ENCODE data around the gene CDIPT.
"Not testable (repeated sequence)": the region's sequence is repeated elsewhere in the genome, so short reads cannot be mapped to it uniquely, and the experiment has no call there.

CDIPT gene
- 75.6 to 87.1 (median 83.7) reads per million in 4 experiments for total RNA-seq

GRCh38 chr16:29862884-29863668 lies at the start of gene CDIPT:
Gene CDIPT (minus strand): TSS chr16:29863226. CDS start chr16:29862857, 369 bp downstream.
- peak; percentile 85 for DNase-seq

GRCh38 chr16:29912087-29912486 lies 49.1 kb upstream of the CDIPT start:
- DNase-seq: no peak

- DNase-seq: no peak
Measured at GRCh38 chr16:29911676-29912010, 48.6 kb upstream of the CDIPT start.

- no peak for DNase-seq
Measured at GRCh38 chr16:29910819-29911675, 48.0 kb upstream of the CDIPT start.

- DNase-seq: not testable (repeated sequence)
Measured at GRCh38 chr16:29909851-29910250, 46.8 kb upstream of the CDIPT start.

- no peak for DNase-seq
Measured at GRCh38 chr16:29909391-29909790, 46.4 kb upstream of the CDIPT start.

- DNase-seq: no peak
Measured at GRCh38 chr16:29908719-29909220, 45.7 kb upstream of the CDIPT start.

GRCh38 chr16:29907973-29908372 lies 44.9 kb upstream of the CDIPT start:
- no peak for DNase-seq

GRCh38 chr16:29906520-29907244 lies 43.7 kb upstream of the CDIPT start:
- no peak for DNase-seq

GRCh38 chr16:29905668-29906067 lies 42.6 kb upstream of the CDIPT start:
- DNase-seq: no peak

GRCh38 chr16:29904947-29905346 lies 41.9 kb upstream of the CDIPT start:
- no peak for DNase-seq

- no peak for DNase-seq
Measured at GRCh38 chr16:29903590-29903989, 40.6 kb upstream of the CDIPT start.

GRCh38 chr16:29901607-29901945 lies 38.5 kb upstream of the CDIPT start:
- no peak for DNase-seq

GRCh38 chr16:29900888-29901606 lies 38.0 kb upstream of the CDIPT start:
- DNase-seq: no peak

- peak; percentile 67 for DNase-seq
Measured at GRCh38 chr16:29900102-29900887, 37.3 kb upstream of the CDIPT start, which contains the start of gene ASPHD1. Gene ASPHD1 (plus strand): TSS chr16:29900488. CDS start chr16:29900972, 484 bp downstream.

GRCh38 chr16:29899516-29900101 lies 36.6 kb upstream of the CDIPT start, which contains the start of gene SEZ6L2:
Gene SEZ6L2 (minus strand): TSS chr16:29899550. CDS start chr16:29899019, 531 bp downstream.
- DNase-seq: no peak

- DNase-seq: no peak
Measured at GRCh38 chr16:29898804-29899515, 35.9 kb upstream of the CDIPT start.

GRCh38 chr16:29898135-29898803 lies 35.2 kb upstream of the CDIPT start:
- DNase-seq: no peak

GRCh38 chr16:29897333-29897732 lies 34.3 kb upstream of the CDIPT start:
- DNase-seq: no peak

- DNase-seq: no peak
Measured at GRCh38 chr16:29896841-29897240, 33.8 kb upstream of the CDIPT start.
